ENCODE measurements around the gene AAR2. TPM values are rescaled to one million over a fixed set of nuclear protein-coding genes. Genes with fewer than 3 reads are reported as not detected.

The AAR2 gene, protein sequence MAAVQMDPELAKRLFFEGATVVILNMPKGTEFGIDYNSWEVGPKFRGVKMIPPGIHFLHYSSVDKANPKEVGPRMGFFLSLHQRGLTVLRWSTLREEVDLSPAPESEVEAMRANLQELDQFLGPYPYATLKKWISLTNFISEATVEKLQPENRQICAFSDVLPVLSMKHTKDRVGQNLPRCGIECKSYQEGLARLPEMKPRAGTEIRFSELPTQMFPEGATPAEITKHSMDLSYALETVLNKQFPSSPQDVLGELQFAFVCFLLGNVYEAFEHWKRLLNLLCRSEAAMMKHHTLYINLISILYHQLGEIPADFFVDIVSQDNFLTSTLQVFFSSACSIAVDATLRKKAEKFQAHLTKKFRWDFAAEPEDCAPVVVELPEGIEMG
- 24.8 and 25.2 TPM in 2 replicates for total RNA-seq

DNA sequence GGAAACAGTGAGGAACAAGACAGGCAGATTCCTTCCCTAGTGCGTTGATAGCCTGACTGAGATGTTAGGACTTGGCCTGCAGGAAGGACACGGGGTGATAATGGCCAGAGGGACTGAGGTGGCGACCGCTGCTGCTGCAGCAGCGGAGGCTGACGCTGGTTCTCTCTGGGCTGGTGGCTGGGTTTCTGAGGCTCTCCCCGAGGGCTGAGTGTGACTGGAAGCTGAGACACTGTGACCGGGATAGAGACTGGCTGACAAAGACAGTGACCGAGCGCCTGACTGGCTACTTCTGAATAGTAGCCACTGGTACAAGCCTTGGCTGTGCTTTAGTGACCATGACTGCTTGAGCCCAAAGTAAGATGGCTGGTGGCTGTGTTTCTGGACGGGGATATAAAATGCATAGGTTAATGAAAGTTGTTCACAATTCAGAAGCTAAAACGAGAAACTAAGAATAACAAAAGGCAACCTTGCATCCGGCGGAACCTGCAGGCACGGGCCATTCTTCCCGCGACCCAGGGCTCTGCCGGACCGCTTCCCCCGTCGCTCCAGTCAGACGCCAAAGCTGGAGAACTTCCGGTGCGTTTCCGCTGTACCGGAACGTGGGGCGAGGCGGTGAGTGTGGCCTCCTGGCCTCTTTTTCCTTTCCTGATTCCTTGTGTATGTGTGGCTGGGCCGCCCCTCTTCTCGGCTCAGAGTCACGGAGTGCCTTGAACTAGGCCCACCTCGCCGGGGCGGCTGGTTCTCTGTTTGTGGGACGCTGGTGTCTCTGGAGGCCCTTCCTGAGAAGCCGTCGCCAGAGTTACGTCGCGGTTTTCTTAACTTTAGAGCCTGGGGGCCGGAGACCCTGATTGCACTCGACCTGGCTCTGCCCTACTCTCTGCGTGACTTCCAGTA is at the start of gene AAR2:
AAR2 (plus strand) TSS at position 587 of the 894 bp plus-strand sequence. CDS start 3,391 bp downstream, outside the sequence.
- intact Hi-C loops (cut with micrococcal nuclease), result loop anchor here (5.0 kb wide), 1 partner anchor 494 kb away; the partner anchor contains the start of gene RBM39

- intact Hi-C loops (cut with micrococcal nuclease), result no loop called here
Observed at GRCh38 chr20:36193977-36194712, 42.1 kb upstream of the AAR2 start.

DNA sequence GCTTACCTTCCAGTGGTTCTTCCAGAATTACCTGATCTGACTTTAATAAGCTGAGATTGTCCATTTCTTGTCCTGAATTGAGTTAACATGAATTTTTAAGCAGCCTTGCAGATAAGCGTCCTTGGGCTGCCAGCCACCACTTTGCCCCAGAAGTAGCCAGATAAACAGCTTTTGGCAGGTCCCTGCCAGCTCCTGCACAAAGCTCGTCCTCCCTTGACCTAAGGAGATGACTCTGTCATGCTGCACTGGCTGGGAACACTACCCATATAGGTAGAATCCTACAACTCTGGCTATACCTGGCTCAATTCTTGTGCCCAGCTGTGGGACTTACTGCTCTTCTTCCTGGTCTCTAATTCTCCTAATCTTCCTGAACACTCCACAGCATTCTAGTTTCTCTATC is 39.6 kb upstream of the AAR2 start:
- intact Hi-C loops (cut with micrococcal nuclease), result no loop called here

- intact Hi-C loops (cut with micrococcal nuclease), result no loop called here
Observed at GRCh38 chr20:36197271-36197670, 39.0 kb upstream of the AAR2 start.

- intact Hi-C loops (cut with micrococcal nuclease), result loop anchor here (1.0 kb wide), 2 partner anchors 43 to 204 kb away; no protein-coding TSS in a partner anchor
Observed at GRCh38 chr20:36199345-36200257, 36.7 kb upstream of the AAR2 start.

GRCh38 chr20:36200451-36200850 is 35.8 kb upstream of the AAR2 start:
- intact Hi-C loops (cut with micrococcal nuclease), result no loop called here

- intact Hi-C loops (cut with micrococcal nuclease), result no loop called here
Observed at GRCh38 chr20:36201198-36201597, 35.1 kb upstream of the AAR2 start.

DNA sequence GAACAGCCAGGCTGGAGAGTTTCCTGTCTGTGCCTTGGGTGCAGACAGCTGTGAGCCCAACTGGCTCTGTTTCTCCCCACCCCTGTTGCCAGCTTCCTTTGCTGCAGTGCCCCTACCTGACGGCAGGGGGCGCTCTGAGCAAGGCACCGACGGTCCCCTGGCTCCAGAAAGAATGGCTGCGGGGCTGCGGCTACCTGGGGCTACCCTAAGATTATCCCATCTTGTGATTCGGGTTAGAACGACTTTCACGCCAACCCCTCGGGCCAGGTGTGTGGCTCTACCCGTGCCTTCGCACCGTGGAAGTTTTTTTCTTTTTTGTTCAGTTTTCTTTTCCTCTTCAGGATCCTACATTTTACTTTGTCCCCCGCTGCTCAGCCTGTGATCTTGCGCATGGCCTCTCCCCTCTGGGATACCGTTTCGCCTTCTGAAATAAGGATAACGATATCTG is 33.4 kb upstream of the AAR2 start:
- intact Hi-C loops (cut with micrococcal nuclease), result loop anchor here (1.0 kb wide), 1 partner anchor 236 kb away; no protein-coding TSS in a partner anchor

DNA sequence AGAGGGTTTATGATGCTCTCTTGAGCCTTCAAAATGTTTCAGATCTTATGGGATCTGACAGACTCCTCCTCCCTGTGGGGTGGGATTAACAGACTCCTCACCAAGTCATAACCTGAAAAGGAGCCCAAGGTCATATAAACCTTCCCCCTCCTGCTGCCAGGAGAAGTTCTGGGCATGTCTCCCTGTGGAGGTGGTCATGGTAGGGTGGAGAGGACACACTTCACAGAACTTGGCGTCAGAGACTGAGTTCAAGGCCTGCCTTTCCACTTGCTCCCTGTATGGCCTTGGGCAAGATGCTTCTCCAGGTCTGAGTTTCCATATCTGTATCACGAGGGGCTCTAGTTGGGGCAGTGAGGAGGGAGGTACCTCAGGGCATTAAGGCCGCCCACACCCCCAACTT is 32.4 kb upstream of the AAR2 start:
- intact Hi-C loops (cut with micrococcal nuclease), result loop anchor here (1.0 kb wide), 1 partner anchor 235 kb away; no protein-coding TSS in a partner anchor

DNA sequence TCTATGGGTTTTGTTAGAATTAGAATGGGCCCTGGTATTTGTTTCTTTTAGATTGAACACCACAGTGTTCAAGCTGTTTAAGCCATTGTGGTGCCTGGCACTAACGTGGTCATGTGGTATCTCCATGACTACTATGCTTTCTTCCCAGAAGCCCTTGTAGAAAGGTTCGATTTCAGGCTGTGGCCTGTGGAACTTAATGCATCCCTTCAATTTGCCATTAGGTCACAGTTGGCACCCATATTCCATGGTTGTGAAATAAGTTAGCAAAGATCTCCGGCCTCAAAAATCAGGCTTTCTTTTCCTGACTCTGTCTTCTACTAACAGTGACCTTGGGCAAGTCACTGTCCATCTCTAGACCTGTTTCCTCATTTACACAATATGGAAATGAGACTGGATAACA is 31.3 kb upstream of the AAR2 start:
- intact Hi-C loops (cut with micrococcal nuclease), result no loop called here

DNA sequence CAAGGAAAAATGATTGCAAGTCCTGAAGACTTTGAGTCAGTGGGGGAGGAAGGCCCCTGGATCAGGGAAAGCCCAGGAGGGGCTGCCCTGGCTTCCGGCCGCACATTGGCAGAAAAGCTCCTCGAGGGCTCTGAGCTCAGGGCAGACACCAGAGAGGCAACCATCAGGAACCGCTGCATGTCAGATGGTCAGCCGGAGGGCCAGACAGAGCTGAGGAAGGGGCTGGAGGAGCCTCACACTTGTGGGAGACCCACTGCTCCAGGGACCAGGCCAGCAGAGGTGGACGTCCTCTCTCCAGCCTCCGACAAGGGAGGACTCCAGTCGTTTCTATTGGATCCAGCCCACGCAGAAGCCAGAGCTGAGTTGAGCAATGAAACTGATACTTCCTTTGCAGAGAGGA is 30.2 kb upstream of the AAR2 start:
- intact Hi-C loops (cut with micrococcal nuclease), result no loop called here

- intact Hi-C loops (cut with micrococcal nuclease), result no loop called here
Observed at GRCh38 chr20:36206641-36207040, 29.6 kb upstream of the AAR2 start.

DNA sequence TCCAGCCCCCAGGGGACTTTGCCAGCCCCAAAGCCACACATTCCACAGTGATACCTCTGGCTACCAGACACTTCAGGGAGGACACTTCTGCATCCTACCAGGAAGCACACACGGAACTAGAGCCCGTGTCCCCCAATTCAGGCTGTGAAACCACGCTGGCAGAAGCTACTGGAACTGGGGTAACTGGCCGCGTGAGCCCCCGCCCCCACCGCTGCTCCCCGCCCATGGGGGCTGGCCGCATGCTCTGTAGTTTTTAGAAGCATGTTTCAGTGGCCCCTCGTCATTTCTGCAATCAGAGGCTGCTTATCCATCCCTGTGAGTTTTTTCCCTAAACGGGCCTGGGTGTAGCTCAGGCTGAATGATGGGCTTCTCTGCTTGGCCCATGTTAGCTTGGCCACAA is 28.7 kb upstream of the AAR2 start:
- intact Hi-C loops (cut with micrococcal nuclease), result no loop called here

GRCh38 chr20:36208257-36208656 is 28.0 kb upstream of the AAR2 start:
- intact Hi-C loops (cut with micrococcal nuclease), result no loop called here

DNA sequence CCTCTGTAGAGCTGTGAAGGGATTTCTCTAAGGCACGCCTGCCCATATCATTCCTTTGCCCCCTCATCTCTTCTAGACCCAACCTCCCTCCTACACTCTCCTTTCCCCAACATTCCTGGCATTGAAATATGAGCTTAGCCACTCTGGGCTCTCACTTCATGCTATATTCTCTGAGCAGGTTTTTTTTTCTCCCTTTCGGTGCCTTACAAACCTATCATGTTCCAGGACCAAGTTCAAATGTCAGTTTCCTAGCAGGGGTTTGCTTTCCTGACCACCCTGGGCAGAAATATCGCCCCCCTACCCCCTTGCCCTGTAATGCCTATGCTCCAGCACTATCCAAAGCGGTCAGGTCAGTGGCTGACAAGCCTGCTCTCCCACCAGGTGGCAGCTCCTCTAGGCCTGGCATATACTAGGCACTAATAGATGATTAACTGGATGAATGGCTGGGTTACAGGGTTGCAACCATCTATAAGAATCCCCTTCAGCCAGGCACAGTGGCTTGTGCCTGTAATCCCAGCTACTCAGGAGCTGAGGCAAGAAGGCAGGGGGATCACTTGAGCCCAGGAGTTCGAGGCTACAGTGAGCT is 25.7 kb upstream of the AAR2 start:
- intact Hi-C loops (cut with micrococcal nuclease), result no loop called here

GRCh38 chr20:36213362-36213761 is 22.9 kb upstream of the AAR2 start:
- intact Hi-C loops (cut with micrococcal nuclease), result no loop called here

GRCh38 chr20:36214684-36215256 is 21.5 kb upstream of the AAR2 start:
- intact Hi-C loops (cut with micrococcal nuclease), result no loop called here

GRCh38 chr20:36215778-36216177 is 20.5 kb upstream of the AAR2 start:
- intact Hi-C loops (cut with micrococcal nuclease), result no loop called here

DNA sequence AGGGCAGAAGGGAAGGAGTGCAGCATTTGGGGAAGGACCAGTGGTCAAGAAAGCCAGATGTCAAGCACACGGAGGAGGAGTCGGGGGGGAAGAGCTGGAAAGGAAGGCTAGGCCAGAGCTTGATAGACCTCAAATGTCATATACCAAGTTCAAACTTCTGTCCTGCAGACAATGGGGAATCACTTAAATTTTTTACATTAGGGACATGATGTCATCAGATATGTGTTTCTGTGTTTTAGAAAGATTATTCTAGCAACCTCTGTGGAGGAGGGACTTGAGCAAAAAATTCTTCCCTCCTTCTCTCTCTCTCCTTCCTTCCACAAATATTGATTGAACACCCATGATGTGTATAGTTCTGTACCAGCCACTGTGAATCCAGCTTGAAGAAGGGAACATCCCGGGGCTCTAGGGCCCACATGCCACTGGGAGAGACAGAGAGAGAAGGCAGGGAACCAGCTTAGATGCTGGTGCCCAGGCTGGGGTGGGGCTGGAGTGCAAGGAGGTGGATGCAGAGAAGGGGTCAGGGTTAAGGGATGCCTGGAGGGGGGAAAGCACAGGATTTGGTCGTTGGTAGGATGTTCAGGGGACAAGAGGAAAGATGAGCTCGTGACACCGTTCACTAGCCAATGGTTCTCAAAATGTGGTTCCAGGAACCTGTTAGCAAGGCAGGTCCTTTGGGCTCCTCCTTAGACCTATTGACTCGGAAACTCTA is 19.8 kb upstream of the AAR2 start:
- intact Hi-C loops (cut with micrococcal nuclease), result no loop called here

All from T-helper 2 cell treated with Interferon-gamma antibody and Interleukin-4, amounts not matched to agents 100 ng/mL and 5 ng/mL, for 36 hours (primary cell).